IPS-NIHi7 (cell line): Measurements from ENCODE around the gene NDUFA5.
A peak's percentile ranks its signal among the peaks of the same experiment; 100 is the strongest.

Experiments
- DNase-seq: peaks from one replicate; pipeline ENCODE4 v3.0.0; 2012; ENCODE audit warnings: mixed read lengths; ENCODE audit errors: extremely low spot score

The NDUFA5 gene

GRCh38 chr7:123557398-123558288 lies at the start of gene NDUFA5:
Gene NDUFA5 (minus strand): TSS chr7:123557818. CDS start chr7:123557795, 23 bp downstream.
- DNase-seq, result peak; percentile 94

GRCh38 chr7:123604739-123605138 lies 47.1 kb upstream of the NDUFA5 start:
- DNase-seq, result no peak

GRCh38 chr7:123602648-123603047 lies 45.0 kb upstream of the NDUFA5 start:
- no peak for DNase-seq

GRCh38 chr7:123601530-123601929 lies 43.9 kb upstream of the NDUFA5 start, which contains the start of gene ASB15:
Gene ASB15 (plus strand): TSS chr7:123601821. CDS start chr7:123614503, 12,682 bp downstream.
- DNase-seq, result no peak

- DNase-seq, result no peak
Observed at GRCh38 chr7:123600876-123601275, 43.3 kb upstream of the NDUFA5 start.

- no peak for DNase-seq
Observed at GRCh38 chr7:123599766-123600165, 42.1 kb upstream of the NDUFA5 start.

GRCh38 chr7:123598657-123599056 lies 41.0 kb upstream of the NDUFA5 start:
- DNase-seq, result no peak

- DNase-seq, result peak; percentile 16
Observed at GRCh38 chr7:123594813-123595241, 37.2 kb upstream of the NDUFA5 start.

- DNase-seq, result no peak
Observed at GRCh38 chr7:123588376-123588775, 30.8 kb upstream of the NDUFA5 start.

- no peak for DNase-seq
Observed at GRCh38 chr7:123583821-123584220, 26.2 kb upstream of the NDUFA5 start.

GRCh38 chr7:123581162-123581459 lies 23.5 kb upstream of the NDUFA5 start:
- DNase-seq, result no peak

- DNase-seq, result peak; percentile 61
Observed at GRCh38 chr7:123580406-123581161, 23.0 kb upstream of the NDUFA5 start.

- DNase-seq, result no peak
Observed at GRCh38 chr7:123579416-123579815, 21.8 kb upstream of the NDUFA5 start.

GRCh38 chr7:123573896-123574467 lies 16.4 kb upstream of the NDUFA5 start:
- DNase-seq, result no peak

- DNase-seq, result peak; percentile 18
Observed at GRCh38 chr7:123573341-123573740, 15.7 kb upstream of the NDUFA5 start.

- no peak for DNase-seq
Observed at GRCh38 chr7:123571684-123572083, 14.1 kb upstream of the NDUFA5 start.

GRCh38 chr7:123571187-123571586 lies 13.6 kb upstream of the NDUFA5 start:
- no peak for DNase-seq

- DNase-seq, result no peak
Observed at GRCh38 chr7:123570390-123571182, 13.0 kb upstream of the NDUFA5 start.

GRCh38 chr7:123569352-123570010 lies 11.9 kb upstream of the NDUFA5 start:
- DNase-seq, result no peak

GRCh38 chr7:123562121-123562520 lies 4.5 kb upstream of the NDUFA5 start:
- DNase-seq, result no peak

GRCh38 chr7:123558289-123558874 lies 764 bp upstream of the NDUFA5 start:
- no peak for DNase-seq
